Sigmoid colon (tissue), 4 donors: Measurements from ENCODE around the gene RAB6D.
"Not testable (repeated sequence)": the region's sequence is repeated elsewhere in the genome, so short reads cannot be mapped to it uniquely, and the experiment has no call there.

Experiments used
- CTCF ChIP-seq, 4 experiments: fragments of 450-650 bp in 3 of 4; fragments of 200-600 bp in 1 of 4; IDR thresholded peaks; one replicate each; pipeline ENCODE4 v1.5.1; 2016 to 2019; ENCODE audit warnings: antibody characterized with exemption in 4 of 4, mild to moderate bottlenecking in 3 of 4, moderate library complexity in 2 of 4
- EP300 ChIP-seq, 4 donors: sonication (generic); formaldehyde crosslinking; IDR thresholded peaks; one replicate each; pipeline ENCODE4 v1.6.1; 2017; ENCODE audit warnings: antibody characterized with exemption in 4 of 4
- POLR2A ChIP-seq, 2 donors: fragments of 450-650 bp; IDR thresholded peaks; one replicate each; pipeline ENCODE4 v1.6.1; 2016; ENCODE audit warnings: antibody characterized with exemption in 2 of 2, mild to moderate bottlenecking in 2 of 2, moderate library complexity in 2 of 2
- POLR2AphosphoS5 ChIP-seq, 4 donors: sonication (generic); formaldehyde crosslinking; IDR thresholded peaks; one replicate each; pipeline ENCODE4 v1.6.1; 2017; ENCODE audit warnings: antibody characterized with exemption in 4 of 4

- not testable (repeated sequence) for TF ChIP-seq CTCF, EP300, POLR2AphosphoS5, POLR2A (IDR thresholded peaks at IDR 0.05)
Observed at GRCh38 chr2:131391471-131391870, 27.5 kb upstream of the RAB6D start.
